ENCODE results near the gene DISC1. TPM values are rescaled to one million over a fixed set of nuclear protein-coding genes. Genes with fewer than 3 reads are reported as not detected.

The DISC1 gene
- total RNA-seq, 2 experiments from 2014 or later: 19.8 to 20.0 TPM

GRCh38 chr1:231814521-231814920 lies 187.9 kb downstream of the DISC1 start:
- Histone ChIP-seq H3K36me3 (ENCODE audit: insufficient read depth, low read length) (peaks cover 16% of the 10 kb centered on the region), H3K9me3 (ENCODE audit: control insufficient read depth in 1 of 2, insufficient read depth in 1 of 2, low read length in 2 of 2) (no peaks in the 10 kb centered on the region), H3K27ac (ENCODE audit: low read depth in 1 of 2, low read length in 2 of 2) (no peak overlapping the region), H3K4me3 (ENCODE audit: low read length) (no peak overlapping the region), H3K4me1 (ENCODE audit: insufficient read depth, low read length) (no peaks in the 10 kb centered on the region), H3K27me3 (ENCODE audit: control insufficient read depth in 1 of 2, insufficient read depth in 2 of 2, low read length in 2 of 2) (no peaks in the 10 kb centered on the region)
- DNase-seq: no peak
- Mint-ChIP-seq H3K9me3 (no peaks in the 10 kb centered on the region), H3K27ac (no peak overlapping the region), H3K4me3 (no peak overlapping the region), H3K4me1 (ENCODE audit: low read depth) (no peaks in the 10 kb centered on the region), H3K27me3 (no peaks in the 10 kb centered on the region), H3K36me3 (ENCODE audit: low read depth) (peaks cover 80% of the 10 kb centered on the region)
- no peak for TF ChIP-seq CTCF (IDR thresholded peaks at IDR 0.05)
- CTCF ChIA-PET: no interaction called here
- ATAC-seq (ENCODE audit: poor library complexity): no peak
- POLR2A ChIA-PET: no interaction called here
- intact Hi-C loops (cut with DNase I, micrococcal nuclease): no loop called here

GRCh38 chr1:231817801-231818200 lies 191.2 kb downstream of the DISC1 start:
- Histone ChIP-seq H3K4me3 (ENCODE audit: low read length) (no peak overlapping the region), H3K27me3 (ENCODE audit: control insufficient read depth in 1 of 2, insufficient read depth in 2 of 2, low read length in 2 of 2) (no peaks in the 10 kb centered on the region), H3K4me1 (ENCODE audit: insufficient read depth, low read length) (no peaks in the 10 kb centered on the region), H3K36me3 (ENCODE audit: insufficient read depth, low read length) (peaks cover 13% of the 10 kb centered on the region), H3K27ac (ENCODE audit: low read depth in 1 of 2, low read length in 2 of 2) (no peak overlapping the region), H3K9me3 (ENCODE audit: control insufficient read depth in 1 of 2, insufficient read depth in 1 of 2, low read length in 2 of 2) (no peaks in the 10 kb centered on the region)
- H3K9me3 Mint-ChIP-seq: no peaks in the 10 kb centered on the region
- ChIA-PET CTCF (no interaction called here), POLR2A (no interaction called here)
- H3K27ac Mint-ChIP-seq: no peak overlapping the region
- intact Hi-C loops (cut with DNase I, micrococcal nuclease): no loop called here
- no peaks in the 10 kb centered on the region for H3K4me1 Mint-ChIP-seq (ENCODE audit: low read depth)
- ATAC-seq (ENCODE audit: poor library complexity): no peak
- no peaks in the 10 kb centered on the region for H3K27me3 Mint-ChIP-seq
- DNase-seq: no peak
- peaks cover 83% of the 10 kb centered on the region for H3K36me3 Mint-ChIP-seq (ENCODE audit: low read depth)
- no peak overlapping the region for H3K4me3 Mint-ChIP-seq
- no peak for TF ChIP-seq CTCF (IDR thresholded peaks at IDR 0.05)

- POLR2A ChIA-PET: no interaction called here
- DNase-seq (no peak), ATAC-seq (ENCODE audit: poor library complexity) (no peak)
- CTCF ChIA-PET: no interaction called here
- no peaks in the 10 kb centered on the region for H3K4me1 Mint-ChIP-seq (ENCODE audit: low read depth)
- H3K4me3 Mint-ChIP-seq: no peak overlapping the region
- Histone ChIP-seq H3K9me3 (ENCODE audit: control insufficient read depth in 1 of 2, insufficient read depth in 1 of 2, low read length in 2 of 2) (no peaks in the 10 kb centered on the region), H3K36me3 (ENCODE audit: insufficient read depth, low read length) (peaks cover 11% of the 10 kb centered on the region), H3K4me1 (ENCODE audit: insufficient read depth, low read length) (no peaks in the 10 kb centered on the region), H3K27me3 (ENCODE audit: control insufficient read depth in 1 of 2, insufficient read depth in 2 of 2, low read length in 2 of 2) (no peaks in the 10 kb centered on the region), H3K27ac (ENCODE audit: low read depth in 1 of 2, low read length in 2 of 2) (no peak overlapping the region), H3K4me3 (ENCODE audit: low read length) (no peak overlapping the region)
- H3K36me3 Mint-ChIP-seq (ENCODE audit: low read depth): peaks cover 83% of the 10 kb centered on the region
- H3K27me3 Mint-ChIP-seq: no peaks in the 10 kb centered on the region
- H3K9me3 Mint-ChIP-seq: no peaks in the 10 kb centered on the region
- no peak overlapping the region for H3K27ac Mint-ChIP-seq
- intact Hi-C loops (cut with DNase I, micrococcal nuclease): no loop called here
- no peak for TF ChIP-seq CTCF (IDR thresholded peaks at IDR 0.05)
Measured at GRCh38 chr1:231818337-231818736, 191.7 kb downstream of the DISC1 start.

Data from CD4-positive, alpha-beta T cell (primary cell).